GM23338 (cell line): ENCODE data around the gene ANKRD55.

Experiments used
- CREB1 ChIP-seq: fragments of 250-450 bp; sonication (Bioruptor Pico); IDR thresholded peaks from 2 replicates; pipeline ENCODE4 v1.5.0; 2020; ENCODE audit warnings: low read depth, mild to moderate bottlenecking, moderate library complexity
- EZH2 ChIP-seq: fragments of 200-600 bp; sonication (generic); IDR thresholded peaks from one replicate; pipeline ENCODE4 v1.8.0; 2017; ENCODE audit warnings: antibody characterized with exemption, mild to moderate bottlenecking, low read depth; ENCODE audit not compliant: unreplicated experiment
- EZH2phosphoT487 ChIP-seq: fragments of 200-600 bp; sonication (generic); IDR thresholded peaks from one replicate; pipeline ENCODE4 v1.8.1; 2018; ENCODE audit warnings: antibody characterized with exemption; ENCODE audit not compliant: unreplicated experiment
- JUNB ChIP-seq: IDR thresholded peaks from one replicate; pipeline ENCODE4 v1.6.1; 2016; ENCODE audit warnings: antibody characterized with exemption; ENCODE audit not compliant: unreplicated experiment
- NANOG ChIP-seq: IDR thresholded peaks from 2 replicates; pipeline ENCODE4 v1.6.1; 2016; ENCODE audit warnings: antibody characterized with exemption, borderline replicate concordance
- POLR2AphosphoS5 ChIP-seq: IDR thresholded peaks from 2 replicates; pipeline ENCODE4 v1.6.1; 2016; ENCODE audit warnings: antibody characterized with exemption, low read depth
- TF ChIP-seq, protein P1 (sequence below), 2 experiments: fragments of 200-600 bp in 1 of 2; sonication (generic) in 1 of 2; conservative IDR thresholded peaks; 2 replicates each; pipeline versions ENCODE4 v1.5.1 to v1.6.1; 2016 to 2017; ENCODE audit warnings: antibody characterized with exemption in 2 of 2, low read depth in 2 of 2, mild to moderate bottlenecking in 2 of 2, moderate library complexity in 1 of 2
- TF ChIP-seq, protein P2 (sequence below): IDR thresholded peaks from one replicate; pipeline ENCODE4 v1.6.1; 2018; ENCODE audit warnings: antibody characterized with exemption; ENCODE audit not compliant: unreplicated experiment

DNA sequence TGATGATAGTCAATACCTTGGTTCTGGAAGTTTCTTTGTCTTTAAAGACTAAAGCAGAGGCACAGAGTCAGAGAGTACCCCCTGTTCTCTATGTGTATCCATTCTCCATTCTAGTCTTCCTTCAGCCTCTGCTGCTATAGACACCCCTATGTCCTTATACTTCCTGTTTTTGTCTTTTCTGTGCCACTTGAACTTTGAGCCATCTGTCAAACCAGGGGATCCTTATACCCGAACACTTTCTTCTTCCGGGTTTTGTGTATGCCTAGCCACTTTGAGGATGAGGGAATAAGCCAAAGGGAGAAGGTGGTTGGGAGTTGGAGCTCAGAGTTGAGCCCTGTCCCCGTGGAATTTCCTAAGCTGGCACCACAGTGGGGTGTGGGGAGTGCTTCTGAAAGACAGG lies 177.3 kb downstream of the ANKRD55 start:
- TF ChIP-seq, protein P1, sequence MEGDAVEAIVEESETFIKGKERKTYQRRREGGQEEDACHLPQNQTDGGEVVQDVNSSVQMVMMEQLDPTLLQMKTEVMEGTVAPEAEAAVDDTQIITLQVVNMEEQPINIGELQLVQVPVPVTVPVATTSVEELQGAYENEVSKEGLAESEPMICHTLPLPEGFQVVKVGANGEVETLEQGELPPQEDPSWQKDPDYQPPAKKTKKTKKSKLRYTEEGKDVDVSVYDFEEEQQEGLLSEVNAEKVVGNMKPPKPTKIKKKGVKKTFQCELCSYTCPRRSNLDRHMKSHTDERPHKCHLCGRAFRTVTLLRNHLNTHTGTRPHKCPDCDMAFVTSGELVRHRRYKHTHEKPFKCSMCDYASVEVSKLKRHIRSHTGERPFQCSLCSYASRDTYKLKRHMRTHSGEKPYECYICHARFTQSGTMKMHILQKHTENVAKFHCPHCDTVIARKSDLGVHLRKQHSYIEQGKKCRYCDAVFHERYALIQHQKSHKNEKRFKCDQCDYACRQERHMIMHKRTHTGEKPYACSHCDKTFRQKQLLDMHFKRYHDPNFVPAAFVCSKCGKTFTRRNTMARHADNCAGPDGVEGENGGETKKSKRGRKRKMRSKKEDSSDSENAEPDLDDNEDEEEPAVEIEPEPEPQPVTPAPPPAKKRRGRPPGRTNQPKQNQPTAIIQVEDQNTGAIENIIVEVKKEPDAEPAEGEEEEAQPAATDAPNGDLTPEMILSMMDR (conservative IDR thresholded peaks at IDR 0.05; ENCODE audit: low read depth in 2 of 2), result no peak
- no peak for TF ChIP-seq EZH2
- TF ChIP-seq, protein P2, sequence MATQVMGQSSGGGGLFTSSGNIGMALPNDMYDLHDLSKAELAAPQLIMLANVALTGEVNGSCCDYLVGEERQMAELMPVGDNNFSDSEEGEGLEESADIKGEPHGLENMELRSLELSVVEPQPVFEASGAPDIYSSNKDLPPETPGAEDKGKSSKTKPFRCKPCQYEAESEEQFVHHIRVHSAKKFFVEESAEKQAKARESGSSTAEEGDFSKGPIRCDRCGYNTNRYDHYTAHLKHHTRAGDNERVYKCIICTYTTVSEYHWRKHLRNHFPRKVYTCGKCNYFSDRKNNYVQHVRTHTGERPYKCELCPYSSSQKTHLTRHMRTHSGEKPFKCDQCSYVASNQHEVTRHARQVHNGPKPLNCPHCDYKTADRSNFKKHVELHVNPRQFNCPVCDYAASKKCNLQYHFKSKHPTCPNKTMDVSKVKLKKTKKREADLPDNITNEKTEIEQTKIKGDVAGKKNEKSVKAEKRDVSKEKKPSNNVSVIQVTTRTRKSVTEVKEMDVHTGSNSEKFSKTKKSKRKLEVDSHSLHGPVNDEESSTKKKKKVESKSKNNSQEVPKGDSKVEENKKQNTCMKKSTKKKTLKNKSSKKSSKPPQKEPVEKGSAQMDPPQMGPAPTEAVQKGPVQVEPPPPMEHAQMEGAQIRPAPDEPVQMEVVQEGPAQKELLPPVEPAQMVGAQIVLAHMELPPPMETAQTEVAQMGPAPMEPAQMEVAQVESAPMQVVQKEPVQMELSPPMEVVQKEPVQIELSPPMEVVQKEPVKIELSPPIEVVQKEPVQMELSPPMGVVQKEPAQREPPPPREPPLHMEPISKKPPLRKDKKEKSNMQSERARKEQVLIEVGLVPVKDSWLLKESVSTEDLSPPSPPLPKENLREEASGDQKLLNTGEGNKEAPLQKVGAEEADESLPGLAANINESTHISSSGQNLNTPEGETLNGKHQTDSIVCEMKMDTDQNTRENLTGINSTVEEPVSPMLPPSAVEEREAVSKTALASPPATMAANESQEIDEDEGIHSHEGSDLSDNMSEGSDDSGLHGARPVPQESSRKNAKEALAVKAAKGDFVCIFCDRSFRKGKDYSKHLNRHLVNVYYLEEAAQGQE, result no peak
- TF ChIP-seq NANOG, result no peak
- TF ChIP-seq JUNB, result no peak
- no peak for TF ChIP-seq EZH2phosphoT487
- TF ChIP-seq POLR2AphosphoS5, result no peak
- TF ChIP-seq CREB1 (CRISPR knock-in tag), result no peak
